NCI-H1048 (cell line): ENCODE results near the gene RARS2.
"Not testable (repeated sequence)": the region's sequence is repeated elsewhere in the genome, so short reads cannot be mapped to it uniquely, and the experiment has no call there.

Experiments used
- DNase-seq: peaks from one replicate; lab custom pipeline; 2025; lab: John Stamatoyannopoulos, UW

RARS2 gene, protein sequence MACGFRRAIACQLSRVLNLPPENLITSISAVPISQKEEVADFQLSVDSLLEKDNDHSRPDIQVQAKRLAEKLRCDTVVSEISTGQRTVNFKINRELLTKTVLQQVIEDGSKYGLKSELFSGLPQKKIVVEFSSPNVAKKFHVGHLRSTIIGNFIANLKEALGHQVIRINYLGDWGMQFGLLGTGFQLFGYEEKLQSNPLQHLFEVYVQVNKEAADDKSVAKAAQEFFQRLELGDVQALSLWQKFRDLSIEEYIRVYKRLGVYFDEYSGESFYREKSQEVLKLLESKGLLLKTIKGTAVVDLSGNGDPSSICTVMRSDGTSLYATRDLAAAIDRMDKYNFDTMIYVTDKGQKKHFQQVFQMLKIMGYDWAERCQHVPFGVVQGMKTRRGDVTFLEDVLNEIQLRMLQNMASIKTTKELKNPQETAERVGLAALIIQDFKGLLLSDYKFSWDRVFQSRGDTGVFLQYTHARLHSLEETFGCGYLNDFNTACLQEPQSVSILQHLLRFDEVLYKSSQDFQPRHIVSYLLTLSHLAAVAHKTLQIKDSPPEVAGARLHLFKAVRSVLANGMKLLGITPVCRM

DNA sequence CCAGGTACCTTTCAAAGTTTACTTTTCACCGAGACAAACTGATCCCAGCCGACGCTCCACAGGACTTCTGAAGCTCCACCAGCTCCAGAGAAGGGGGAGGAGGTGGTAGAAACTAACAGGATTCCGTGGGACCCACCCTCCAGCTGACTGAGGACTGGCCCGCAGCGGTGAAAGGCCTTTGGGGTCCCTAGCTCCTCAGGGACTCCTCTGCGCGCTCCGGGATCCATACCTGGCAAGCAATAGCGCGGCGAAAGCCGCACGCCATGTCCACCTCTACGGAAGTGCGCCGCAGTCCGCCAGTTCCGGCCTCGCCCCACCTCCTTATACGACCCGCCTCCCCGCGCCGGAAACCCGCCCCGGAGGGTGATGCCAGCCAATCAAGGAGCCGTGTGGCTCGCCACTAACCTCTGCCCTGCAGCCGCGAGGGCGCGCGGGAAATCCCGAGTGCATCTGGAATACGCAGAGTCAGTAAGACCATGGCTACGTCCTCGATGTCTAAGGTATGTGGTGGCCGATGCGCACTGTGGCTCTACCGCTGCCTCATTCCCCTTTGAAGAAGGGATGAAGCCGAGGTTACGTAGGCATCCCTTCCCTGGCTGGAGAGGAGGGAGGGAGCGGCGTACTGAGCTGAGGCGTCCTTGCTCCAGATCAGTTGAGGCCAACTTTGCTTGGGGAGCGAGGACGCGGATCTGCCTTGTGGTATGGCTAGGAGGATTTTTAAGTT is at the start of gene RARS2, which contains the start of gene ORC3:
TSS of gene RARS2 (minus strand) at position 295 of the 724 bp plus-strand sequence. CDS start at position 265, 30 bp downstream.
TSS of gene ORC3 (plus strand) at position 443 of the 724 bp plus-strand sequence. CDS start at position 477, 34 bp downstream.
- DNase-seq, result peak; percentile 77

DNA sequence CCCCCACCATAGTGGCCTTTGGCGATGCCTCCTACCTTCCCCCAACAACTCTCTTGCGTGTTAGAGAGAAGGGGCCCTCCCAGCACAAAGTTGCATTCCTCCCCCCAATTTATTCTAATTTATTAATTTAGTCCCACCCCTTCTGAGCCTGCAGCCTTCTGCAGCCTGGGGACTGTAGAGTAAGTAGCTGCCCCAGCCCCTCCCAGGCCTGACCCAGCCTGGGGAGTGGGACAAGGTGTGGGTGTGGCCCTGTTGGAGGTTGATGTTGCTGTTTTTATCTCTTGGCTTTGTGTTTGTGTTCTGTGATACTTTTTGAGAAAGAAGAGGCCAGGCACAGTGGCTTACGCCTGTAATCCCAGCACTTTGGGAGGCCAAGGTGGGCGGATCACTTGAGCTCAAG is 49.6 kb upstream of the RARS2 start:
- no peak for DNase-seq

DNA sequence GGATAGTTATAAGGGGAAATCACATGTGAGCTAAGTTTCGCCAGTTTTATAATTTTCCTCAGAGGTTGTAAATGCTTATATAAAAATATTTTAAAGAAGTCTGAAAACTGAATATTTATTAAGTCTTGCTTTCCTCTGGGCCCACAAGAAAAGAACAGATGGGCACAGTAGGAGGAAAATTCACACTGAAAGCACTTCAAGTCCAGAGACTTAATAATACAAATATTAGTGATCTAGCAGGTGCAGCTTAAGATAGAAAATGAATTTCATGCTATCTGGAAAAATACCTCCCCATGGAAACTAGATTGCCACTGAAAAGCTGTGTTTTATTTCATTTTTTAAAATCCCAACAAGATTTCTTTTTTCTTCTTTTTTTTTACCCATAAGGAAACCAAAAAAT is 47.3 kb upstream of the RARS2 start:
- no peak for DNase-seq

DNA sequence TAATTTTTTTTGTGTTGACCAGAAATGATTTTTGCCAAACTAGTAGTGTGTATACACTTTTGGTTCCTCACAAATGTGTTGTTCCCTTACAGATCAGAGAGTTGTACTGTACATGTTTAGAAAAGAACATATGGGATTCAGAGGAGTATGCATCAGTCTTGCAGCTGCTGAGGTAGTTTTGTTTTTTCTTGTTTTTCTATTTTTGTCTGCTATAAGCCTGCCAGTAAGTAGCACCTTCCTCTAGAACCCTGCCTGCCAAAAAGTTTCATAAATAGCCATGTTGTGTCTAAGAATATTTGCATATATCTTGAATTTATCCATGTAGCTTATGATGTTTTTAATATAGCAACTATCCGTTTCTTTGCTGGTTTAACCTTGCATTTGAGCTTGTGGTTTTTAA is 46.5 kb upstream of the RARS2 start:
- no peak for DNase-seq

DNA sequence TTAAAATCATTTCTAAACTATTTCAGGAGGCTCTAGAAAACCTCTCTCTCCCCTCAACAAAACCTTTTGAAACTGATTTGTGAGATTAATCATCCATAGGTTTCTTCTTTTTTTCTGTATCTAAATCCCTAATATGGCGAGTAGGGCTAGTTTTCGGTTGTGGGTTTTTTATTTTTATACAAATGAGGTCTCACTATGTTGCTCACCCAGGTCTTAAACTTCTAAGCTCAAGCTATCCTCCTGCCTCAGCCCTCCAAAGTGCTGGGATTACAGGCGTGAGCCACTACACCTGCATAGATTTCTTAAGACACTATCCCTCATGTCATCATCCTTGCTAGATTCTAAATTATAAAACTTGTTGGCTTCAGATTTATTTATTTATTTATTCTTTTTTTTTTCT is 44.1 kb upstream of the RARS2 start:
- no peak for DNase-seq

DNA sequence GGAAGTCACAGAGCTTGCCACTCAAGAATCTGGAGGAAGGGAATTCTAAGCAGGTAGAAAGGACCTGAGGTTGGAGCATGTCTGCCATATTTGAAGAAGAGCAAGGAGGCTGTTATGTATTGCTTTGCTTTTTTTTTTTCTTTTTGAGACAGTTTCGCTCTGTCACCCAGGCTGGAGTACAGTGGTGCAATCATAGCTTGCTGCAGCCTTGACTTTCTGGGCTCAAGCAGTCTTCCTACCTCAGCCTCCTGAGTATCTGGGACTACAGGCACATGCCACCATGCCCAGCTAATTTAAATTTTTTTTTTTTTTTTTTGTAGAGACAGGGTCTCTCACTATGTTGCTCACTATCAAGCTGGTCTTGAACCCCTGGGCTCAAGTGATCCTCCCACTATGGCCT is 41.0 kb upstream of the RARS2 start:
- DNase-seq, result no peak

DNA sequence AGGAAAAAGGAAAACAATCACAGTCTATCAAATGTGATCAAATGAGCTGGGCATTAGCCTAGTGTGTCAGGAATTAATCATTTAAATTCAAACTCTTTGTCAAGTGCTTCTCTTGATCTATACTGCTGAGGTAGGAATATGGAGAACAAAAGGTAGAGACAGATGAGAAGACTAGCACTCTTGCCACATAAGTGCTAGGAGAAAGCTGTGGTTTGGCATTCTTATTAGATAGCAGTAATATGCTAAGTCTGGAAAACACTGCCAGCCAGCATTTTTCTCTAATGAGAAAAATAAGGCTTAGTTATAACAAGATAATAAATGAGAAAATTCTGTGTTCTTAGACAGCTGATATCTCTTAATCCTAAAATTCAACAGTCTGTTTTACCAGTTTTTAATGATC is 39.1 kb upstream of the RARS2 start:
- DNase-seq, result no peak

DNA sequence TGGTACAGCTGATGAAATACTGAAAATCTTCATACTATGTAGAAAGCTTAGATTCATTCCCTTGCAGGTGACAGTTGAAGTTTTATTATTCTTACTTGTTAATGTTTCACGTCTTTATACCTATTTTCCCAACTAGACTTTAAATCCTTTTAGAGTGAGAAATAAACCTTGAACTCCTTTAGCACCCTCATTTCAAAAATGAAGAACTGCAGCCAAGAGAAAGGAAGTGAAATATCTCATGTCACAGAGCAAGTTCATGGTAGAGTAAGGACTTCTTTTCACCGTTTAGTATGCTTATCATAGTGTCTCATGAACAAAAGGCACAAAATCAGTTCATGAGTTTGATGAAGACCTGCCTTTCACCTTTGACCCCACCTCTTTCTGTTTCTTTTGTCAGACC is 38.6 kb upstream of the RARS2 start:
- DNase-seq, result no peak

DNA sequence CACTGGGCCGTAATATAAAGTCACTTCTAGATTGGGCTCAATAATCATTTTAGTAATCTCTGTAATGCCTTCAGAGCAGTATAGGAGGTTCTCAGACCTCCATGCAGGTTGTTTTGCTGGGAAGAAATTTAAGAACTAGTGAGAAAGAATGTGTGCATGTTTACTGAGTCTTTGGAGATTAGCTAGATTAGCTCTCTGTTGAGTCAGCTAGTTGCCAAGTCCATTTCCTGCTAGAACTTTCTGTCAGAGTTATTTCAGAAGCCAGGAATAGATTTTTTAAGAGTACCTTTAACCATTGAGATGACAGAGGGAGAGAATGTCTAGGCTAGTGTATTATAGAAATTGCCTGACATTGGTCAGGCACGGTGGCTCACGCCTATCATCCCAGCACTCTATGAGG is 33.5 kb upstream of the RARS2 start:
- no peak for DNase-seq

DNA sequence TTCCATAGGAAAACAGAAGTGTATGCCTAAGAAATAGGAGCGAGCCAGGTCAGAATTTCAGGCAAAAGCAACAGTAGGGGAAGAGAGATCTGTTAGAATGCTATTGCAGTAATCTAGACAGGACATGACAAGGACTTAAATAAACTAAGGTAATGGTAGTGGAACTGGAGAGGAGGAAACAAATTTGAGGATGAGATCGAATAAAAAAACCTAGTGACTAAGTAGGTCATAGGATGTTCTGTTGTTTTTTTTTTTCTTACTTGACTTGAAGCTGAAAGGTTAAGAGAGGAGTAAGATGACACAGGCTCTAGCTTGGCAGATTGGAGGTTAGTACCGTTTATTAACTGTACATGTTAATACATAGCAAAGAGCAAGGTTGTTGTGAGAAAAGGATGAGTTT is 28.7 kb upstream of the RARS2 start:
- DNase-seq, result no peak

DNA sequence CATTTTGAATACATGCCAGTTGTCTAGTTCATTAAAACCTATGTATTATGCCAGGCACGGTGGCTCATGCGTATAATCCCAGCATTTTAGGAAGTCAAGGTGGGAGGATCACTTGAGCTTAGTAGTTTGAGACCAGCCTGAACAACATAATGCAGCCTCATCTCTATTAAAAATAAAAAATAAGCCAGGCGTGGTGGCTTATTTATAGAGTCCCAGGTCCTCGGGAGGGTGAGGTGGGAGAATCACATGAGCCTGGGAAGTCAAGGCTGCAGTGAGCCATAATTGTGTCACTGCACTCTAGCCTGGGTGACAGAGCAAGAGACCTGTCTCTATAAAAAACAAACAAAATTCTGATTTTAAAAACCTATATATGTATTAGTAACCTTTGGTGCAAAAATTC is 27.6 kb upstream of the RARS2 start:
- no peak for DNase-seq

DNA sequence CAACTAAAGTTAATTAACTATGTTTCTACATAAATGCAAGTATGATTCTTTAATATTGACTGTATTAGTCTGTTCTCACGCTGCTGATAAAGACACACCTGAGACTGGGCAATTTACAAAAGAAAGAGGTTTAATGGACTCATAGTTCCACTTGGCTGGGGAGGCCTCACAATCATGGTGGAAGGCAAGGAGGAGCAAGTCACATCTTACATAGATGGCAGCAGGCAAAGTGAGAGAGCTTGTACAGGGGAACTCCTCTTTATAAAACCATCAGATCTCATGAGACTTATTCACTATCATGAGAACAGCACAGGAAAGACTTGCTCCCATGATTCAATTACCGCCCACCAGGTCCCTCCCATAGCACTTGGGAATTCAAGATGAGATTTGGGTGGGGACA is 23.2 kb upstream of the RARS2 start:
- not testable (repeated sequence) for DNase-seq

DNA sequence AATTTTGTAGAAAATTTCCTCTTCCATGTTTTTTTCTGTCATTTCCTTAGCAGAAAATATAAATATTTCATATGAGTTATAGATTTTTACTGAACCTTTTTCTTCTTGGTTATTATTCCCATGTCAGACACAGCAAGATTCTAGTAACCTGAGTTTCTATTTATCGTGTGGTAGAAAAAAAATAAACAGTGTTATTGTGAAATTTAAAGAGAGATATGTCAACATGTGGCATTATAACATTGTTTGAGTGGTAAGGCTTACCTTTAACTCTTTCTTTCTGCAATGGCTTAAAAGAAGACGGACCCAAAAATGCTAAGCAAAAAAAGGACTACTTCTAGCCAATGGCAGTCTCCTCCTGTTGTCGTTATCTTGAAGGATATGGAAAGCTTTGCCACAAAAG is 19.0 kb upstream of the RARS2 start:
- no peak for DNase-seq

DNA sequence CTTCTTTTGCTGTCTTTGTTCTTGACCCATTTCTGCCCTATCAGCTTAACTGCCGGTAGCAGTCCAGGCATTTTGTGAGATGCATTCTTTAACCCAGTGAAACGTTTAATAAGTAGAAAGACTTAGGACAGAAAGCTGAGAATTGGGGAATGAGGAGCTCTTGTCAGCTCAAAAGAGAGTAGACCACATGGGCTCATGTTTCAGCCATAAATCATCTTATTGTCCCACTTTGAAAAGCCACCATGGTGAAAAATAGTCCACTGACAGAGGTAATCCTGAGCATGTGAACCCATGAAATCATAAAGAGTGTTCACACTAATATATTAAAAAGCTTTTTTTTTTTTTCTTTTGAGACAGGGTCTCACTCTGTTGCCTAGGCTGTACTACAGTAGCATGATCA is 16.4 kb upstream of the RARS2 start:
- DNase-seq, result no peak

DNA sequence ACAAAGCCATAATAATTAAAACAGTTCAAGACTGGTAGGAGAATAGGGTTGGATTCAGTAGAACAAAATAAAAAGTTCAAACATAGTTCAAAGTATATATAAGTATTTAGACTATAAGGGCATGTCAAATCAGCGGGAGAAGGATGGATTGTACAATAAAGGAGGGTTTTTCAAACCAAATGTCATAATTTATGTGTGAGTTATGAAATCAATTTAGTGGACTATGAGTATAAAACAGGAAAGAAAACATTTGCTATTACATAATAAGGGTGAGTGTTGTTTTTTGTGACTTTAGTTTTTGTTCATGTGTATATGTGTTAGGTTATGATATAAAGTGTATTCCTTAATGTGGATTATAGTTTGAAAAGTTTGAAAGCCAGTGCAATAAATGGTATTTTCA is 10.8 kb upstream of the RARS2 start:
- DNase-seq, result no peak

DNA sequence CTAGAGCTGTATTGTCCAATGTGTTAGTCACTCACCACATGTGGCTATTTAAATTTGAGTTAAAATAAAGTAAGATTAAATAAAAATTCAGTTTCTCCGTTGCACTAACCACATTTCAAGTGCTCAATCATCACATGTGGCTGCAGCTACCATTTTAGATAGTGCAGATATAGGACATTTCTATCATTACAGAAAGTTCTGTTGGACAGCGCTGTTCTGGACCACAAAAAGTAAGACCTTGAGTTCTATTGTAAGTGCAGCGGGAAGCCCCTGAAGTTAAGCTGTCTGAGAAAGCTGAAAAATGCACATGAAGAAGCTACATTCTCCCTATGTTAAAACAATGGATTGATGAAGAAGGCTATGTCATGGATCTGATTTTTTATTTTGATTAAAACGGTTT is 1.2 kb upstream of the RARS2 start:
- DNase-seq, result no peak

DNA sequence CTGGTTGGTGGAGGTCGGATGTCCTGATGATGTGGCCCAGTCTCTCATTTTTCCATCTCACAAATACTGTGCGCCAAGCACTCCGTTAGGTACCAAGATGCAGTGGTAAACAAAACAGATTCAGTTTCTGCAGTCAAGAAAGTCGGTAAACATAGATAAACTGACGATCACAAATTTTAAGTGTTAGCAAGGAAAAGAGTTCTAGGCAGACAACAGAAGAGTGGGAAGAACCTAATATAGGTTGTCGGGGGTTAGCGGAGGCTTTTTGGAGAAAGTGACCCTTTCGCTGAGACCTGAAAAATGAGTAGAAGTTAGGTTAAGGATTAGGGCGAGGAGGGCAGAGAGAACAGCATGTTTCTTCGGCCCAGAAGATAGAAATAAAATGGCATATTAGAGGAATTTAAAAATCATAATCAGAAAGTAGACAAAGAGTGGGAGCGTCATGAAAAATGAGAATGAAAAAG is 662 bp upstream of the RARS2 start:
- no peak for DNase-seq

DNA sequence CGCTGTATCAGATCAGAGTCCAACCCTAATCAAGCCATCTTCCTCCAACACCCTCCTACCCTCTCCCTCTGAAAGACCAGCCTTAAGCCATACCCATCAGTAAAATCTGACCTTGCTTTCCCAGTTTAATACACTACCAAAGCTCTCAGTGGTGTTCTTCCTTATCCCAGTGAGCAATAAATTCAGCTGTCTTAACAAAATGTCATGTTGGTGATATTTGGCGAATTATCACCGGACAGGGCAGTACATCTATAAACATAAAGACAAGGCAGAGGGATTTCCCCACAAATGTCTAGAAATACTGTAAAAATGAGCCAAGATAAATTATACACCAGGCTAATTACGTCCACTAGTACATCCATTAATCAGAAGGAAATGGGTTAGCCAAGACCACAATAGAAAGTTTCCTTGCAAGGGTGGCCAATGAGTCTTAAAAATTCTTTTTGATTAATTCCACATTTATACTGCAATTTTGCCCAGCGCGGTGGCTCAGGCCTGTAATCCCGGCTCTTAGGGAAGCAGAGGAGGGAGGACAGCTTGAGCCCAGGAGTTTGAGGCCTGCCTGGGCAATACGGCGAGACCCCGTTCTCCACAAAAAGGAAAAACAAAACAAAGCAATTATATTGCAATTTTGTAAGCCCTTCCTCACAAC is 905 bp downstream of the RARS2 start:
- DNase-seq, result no peak

DNA sequence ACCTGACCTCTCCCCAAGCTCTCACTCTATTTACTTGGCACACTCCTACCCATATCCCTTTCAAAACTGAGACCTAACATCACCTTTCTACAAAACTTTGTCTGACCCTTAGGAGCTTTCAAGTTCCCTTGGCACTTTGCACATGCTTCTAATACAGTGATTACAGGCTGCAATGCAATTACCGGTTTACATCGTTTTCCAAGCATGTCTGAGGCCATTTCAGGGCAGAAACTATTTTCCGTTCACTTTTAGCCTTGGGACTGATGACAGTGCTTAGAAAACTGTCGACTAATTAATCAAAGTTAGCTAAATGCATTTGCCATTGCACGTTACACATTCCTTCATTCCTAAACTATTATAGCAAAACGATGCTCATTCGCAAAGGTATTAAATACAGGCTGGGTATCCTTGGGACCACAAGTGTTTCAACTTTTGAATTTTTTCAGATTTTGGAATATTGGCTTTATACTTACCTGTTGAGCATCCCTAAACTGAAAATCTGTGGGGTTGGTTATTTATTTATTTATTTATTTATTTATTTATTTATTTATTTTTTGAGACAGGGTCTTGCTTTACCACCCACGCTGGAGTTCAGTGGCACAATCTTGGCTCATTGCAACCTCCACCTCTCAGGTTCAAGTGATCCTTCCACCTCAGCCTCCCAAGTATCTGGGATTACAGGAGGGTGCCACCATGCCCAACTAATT is 3.3 kb downstream of the RARS2 start:
- DNase-seq, result no peak

DNA sequence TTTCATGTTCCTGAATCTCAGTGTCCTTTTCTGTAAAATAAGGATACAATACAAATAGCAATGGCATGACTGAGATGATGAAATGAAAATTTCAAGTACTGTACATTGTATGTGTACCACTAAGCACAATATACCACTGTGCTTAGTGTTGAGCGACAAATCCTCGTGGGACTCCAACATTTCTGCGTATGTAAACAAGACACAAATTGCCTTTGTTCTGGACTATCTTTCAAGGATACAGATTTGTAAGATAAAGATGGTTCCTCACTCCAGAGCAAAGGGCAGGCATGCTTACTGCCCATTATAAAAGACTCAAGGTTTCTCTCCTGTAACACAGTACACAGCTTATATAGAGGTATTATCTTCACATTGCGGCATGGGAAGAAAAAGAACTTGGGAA is 6.0 kb downstream of the RARS2 start:
- no peak for DNase-seq

DNA sequence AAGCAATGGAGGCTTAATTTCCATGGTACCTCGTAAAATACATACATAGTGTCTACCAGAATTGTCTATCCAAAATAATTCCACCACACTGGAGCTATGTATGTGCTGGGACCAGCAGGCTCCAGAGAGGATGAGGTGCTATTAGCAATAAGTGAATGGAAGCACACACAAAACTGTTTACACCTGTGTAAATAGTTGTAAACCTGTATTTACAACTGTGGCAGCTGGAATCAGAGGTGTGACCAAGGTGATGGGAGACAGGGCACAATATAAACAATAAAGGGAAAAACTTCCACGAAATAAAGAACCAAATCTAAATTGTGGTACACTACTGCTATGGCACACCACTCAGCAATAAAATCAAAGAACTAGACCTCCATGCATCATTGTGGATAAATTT is 14.4 kb downstream of the RARS2 start:
- DNase-seq, result no peak
